Neural cell (in vitro differentiated cells): Measurements from ENCODE around the gene TTC39A. TPM values are rescaled to one million over a fixed set of nuclear protein-coding genes. Genes with fewer than 3 reads are reported as not detected.

Experiments
- H2AFZ ChIP-seq: fragments of 200-600, 300-800 bp; sonication (generic), shearing (Covaris generic); 2 replicates; pipeline ENCODE4 v1.6.0; 2014; ENCODE audit warnings: low read depth, mild to moderate bottlenecking, antibody characterized with exemption, low read length, moderate library complexity
- H3F3A ChIP-seq: fragments of 200-600 bp; shearing (Covaris generic); 2 replicates; pipeline ENCODE4 v1.6.1; 2016; ENCODE audit warnings: mild to moderate bottlenecking, moderate library complexity, mixed read lengths, antibody characterized with exemption, low read length; ENCODE audit not compliant: insufficient read depth, poor library complexity, severe bottlenecking
- H3K27ac ChIP-seq: fragments of 200-600, 300-800 bp; sonication (generic), shearing (Covaris generic); 2 replicates; pipeline ENCODE4 v1.5.1; 2014; ENCODE audit warnings: mild to moderate bottlenecking, low read length, moderate library complexity
- H3K27me3 ChIP-seq: fragments of 300-800, 200-600 bp; sonication (generic), shearing (Covaris generic); 2 replicates; pipeline ENCODE4 v1.6.0; 2014; ENCODE audit warnings: mild to moderate bottlenecking, low read depth, low read length, moderate library complexity; ENCODE audit not compliant: insufficient read depth
- H3K36me3 ChIP-seq: fragments of 300-800, 200-600 bp; sonication (generic), shearing (Covaris generic); 2 replicates; pipeline ENCODE4 v1.5.1; 2014; ENCODE audit warnings: mild to moderate bottlenecking, antibody characterized with exemption, low read length, moderate library complexity; ENCODE audit not compliant: insufficient read depth
- H3K4me2 ChIP-seq: fragments of 300-800, 200-600 bp; sonication (generic), shearing (Covaris generic); 2 replicates; pipeline ENCODE4 v1.6.0; 2014; ENCODE audit warnings: mild to moderate bottlenecking, low read length
- H3K4me3 ChIP-seq: fragments of 300-800, 200-600 bp; sonication (generic), shearing (Covaris generic); 2 replicates; pipeline ENCODE4 v1.5.1; 2014; ENCODE audit warnings: mild to moderate bottlenecking, low read length, moderate library complexity
- H3K79me2 ChIP-seq: fragments of 200-600 bp; shearing (Covaris generic); replicated peaks from 2 replicates; pipeline ENCODE4 v1.6.0; 2014; ENCODE audit warnings: mild to moderate bottlenecking, low read length, moderate library complexity; ENCODE audit not compliant: insufficient read depth
- H3K9ac ChIP-seq: fragments of 300-800, 200-600 bp; sonication (generic), shearing (Covaris generic); 2 replicates; pipeline ENCODE4 v1.6.1; 2016; ENCODE audit warnings: mild to moderate bottlenecking, low read length, mixed read lengths
- H3K9me2 ChIP-seq: fragments of 200-600 bp; shearing (Covaris generic); 2 replicates; pipeline ENCODE4 v1.6.1; 2016; ENCODE audit warnings: mild to moderate bottlenecking, low read length, mixed read lengths; ENCODE audit not compliant: insufficient read depth
- H3K9me3 ChIP-seq: fragments of 200-600, 300-800 bp; sonication (generic), shearing (Covaris generic); 2 replicates; pipeline ENCODE4 v1.6.1; 2016; ENCODE audit warnings: mild to moderate bottlenecking, mixed run types, low read length, moderate library complexity, mixed read lengths
- H4K20me1 ChIP-seq: fragments of 200-600 bp; shearing (Covaris generic); 2 replicates; pipeline ENCODE4 v1.6.1; 2016; ENCODE audit warnings: mild to moderate bottlenecking, mixed run types; ENCODE audit not compliant: insufficient read depth
- EP300 ChIP-seq: fragments of 450-650 bp; conservative IDR thresholded peaks from 2 replicates; pipeline ENCODE4 v1.6.1; 2014; ENCODE audit warnings: antibody characterized with exemption, mild to moderate bottlenecking, moderate library complexity; ENCODE audit not compliant: poor library complexity, severe bottlenecking
- EZH2 ChIP-seq: fragments of 200-600, 300-800 bp; shearing (Covaris generic), sonication (generic); IDR thresholded peaks from 2 replicates; pipeline ENCODE4 v1.6.1; 2014; ENCODE audit warnings: antibody characterized with exemption, low read length, borderline replicate concordance, mild to moderate bottlenecking; ENCODE audit not compliant: insufficient read depth, poor library complexity, severe bottlenecking
- MXI1 ChIP-seq: fragments of 450-650 bp; conservative IDR thresholded peaks from 2 replicates; pipeline ENCODE4 v1.6.1; 2014; ENCODE audit warnings: antibody characterized with exemption, mild to moderate bottlenecking; ENCODE audit not compliant: poor library complexity, severe bottlenecking
- POLR2AphosphoS5 ChIP-seq: IDR thresholded peaks from 2 replicates; pipeline ENCODE4 v1.6.1; 2012
- RAD21 ChIP-seq: fragments of 450-650 bp; conservative IDR thresholded peaks from 2 replicates; pipeline ENCODE4 v1.6.1; 2014; ENCODE audit warnings: antibody characterized with exemption, mild to moderate bottlenecking, moderate library complexity
- SMC3 ChIP-seq: fragments of 450-650 bp; conservative IDR thresholded peaks from 2 replicates; pipeline ENCODE4 v1.6.1; 2014; ENCODE audit warnings: antibody characterized with exemption, mild to moderate bottlenecking, moderate library complexity; ENCODE audit not compliant: poor library complexity
- TAF1 ChIP-seq: IDR thresholded peaks from 2 replicates; pipeline ENCODE4 v1.6.1; 2012; ENCODE audit warnings: low read depth
- polyA plus RNA-seq: library from polyadenylated mRNA; depleted of rRNA; stranded (reverse); fragments of >200 nt; gene quantifications from 2 replicates; pipeline ENCODE4 v1.2.3, GENCODE V29; 2014
- TF ChIP-seq, protein P1 (sequence below): fragments of 450-650 bp; IDR thresholded peaks from 2 replicates; pipeline ENCODE4 v1.5.1; 2014; ENCODE audit warnings: antibody characterized with exemption, mild to moderate bottlenecking, moderate library complexity; ENCODE audit not compliant: poor library complexity, severe bottlenecking
- TF ChIP-seq, protein P2 (sequence below): IDR thresholded peaks from 2 replicates; pipeline ENCODE4 v1.6.1; 2012; ENCODE audit warnings: borderline replicate concordance

TTC39A gene
- polyA plus RNA-seq, 1 donor from 2014 or later: 1.1 TPM

DNA sequence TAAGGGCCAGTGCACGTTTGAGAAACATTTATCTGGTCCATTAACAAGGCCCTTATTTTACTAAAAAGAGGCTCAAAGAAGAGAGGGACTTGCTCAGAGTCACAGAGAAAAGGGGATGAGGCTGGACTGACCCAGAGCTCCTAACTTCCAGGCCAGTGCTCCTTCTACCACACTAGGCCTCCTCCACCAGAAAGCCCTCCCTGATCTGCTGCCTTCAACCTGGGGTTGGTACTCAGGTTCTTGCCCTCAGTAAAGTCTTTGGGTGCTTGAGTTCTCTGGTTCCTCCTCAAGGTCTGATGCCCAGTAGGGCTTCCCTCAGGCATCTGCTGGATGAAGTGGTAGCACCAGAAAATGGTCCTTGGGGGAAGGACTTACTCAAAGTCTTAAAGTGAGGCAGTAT lies 26.0 kb downstream of the TTC39A start:
- H3F3A ChIP-seq: no peaks in the 10 kb centered on the region
- H3K36me3 ChIP-seq: no peaks in the 10 kb centered on the region
- H3K9ac ChIP-seq: no peak overlapping the region
- no peak overlapping the region for H3K4me3 ChIP-seq
- no peak overlapping the region for H2AFZ ChIP-seq
- H3K27me3 ChIP-seq: no peaks in the 10 kb centered on the region
- no peaks in the 10 kb centered on the region for H3K9me2 ChIP-seq
- H3K9me3 ChIP-seq: no peaks in the 10 kb centered on the region
- H4K20me1 ChIP-seq: no peaks in the 10 kb centered on the region
- H3K79me2 ChIP-seq: no peaks in the 10 kb centered on the region
- H3K4me2 ChIP-seq: no peak overlapping the region
- no peak overlapping the region for H3K27ac ChIP-seq
- TF ChIP-seq EP300: no peak

DNA sequence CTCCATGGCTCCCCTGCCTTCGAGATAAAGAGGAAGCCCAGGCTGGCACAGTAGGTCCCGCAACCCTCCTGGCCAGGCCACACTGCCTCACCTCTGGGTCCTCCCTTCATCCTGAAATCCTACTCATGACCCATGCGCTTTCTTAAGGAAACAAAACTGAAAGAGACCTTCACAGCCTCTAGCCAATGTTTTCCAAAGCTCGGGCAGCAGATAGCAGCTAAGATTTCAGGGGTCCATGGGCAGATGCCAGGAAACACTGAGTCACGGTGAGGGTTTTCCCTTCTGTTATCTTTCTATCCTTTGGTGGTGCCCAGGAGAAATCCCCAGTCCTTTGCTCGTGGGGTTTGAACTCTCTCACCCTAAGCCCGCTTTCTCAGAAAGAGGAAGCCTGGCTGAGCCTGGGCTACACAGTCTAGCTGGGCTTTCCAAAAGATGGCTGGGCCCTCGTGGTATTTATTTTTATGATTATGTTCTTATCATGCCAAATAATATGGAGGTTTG lies 26.6 kb downstream of the TTC39A start:
- H3K4me3 ChIP-seq: no peak overlapping the region
- no peaks in the 10 kb centered on the region for H3K27me3 ChIP-seq
- no peaks in the 10 kb centered on the region for H3K36me3 ChIP-seq
- no peaks in the 10 kb centered on the region for H3F3A ChIP-seq
- no peak overlapping the region for H3K9ac ChIP-seq
- H3K4me2 ChIP-seq: no peak overlapping the region
- H4K20me1 ChIP-seq: no peaks in the 10 kb centered on the region
- no peak overlapping the region for H2AFZ ChIP-seq
- H3K79me2 ChIP-seq: no peaks in the 10 kb centered on the region
- no peak for TF ChIP-seq TAF1
- TF ChIP-seq, protein P1, sequence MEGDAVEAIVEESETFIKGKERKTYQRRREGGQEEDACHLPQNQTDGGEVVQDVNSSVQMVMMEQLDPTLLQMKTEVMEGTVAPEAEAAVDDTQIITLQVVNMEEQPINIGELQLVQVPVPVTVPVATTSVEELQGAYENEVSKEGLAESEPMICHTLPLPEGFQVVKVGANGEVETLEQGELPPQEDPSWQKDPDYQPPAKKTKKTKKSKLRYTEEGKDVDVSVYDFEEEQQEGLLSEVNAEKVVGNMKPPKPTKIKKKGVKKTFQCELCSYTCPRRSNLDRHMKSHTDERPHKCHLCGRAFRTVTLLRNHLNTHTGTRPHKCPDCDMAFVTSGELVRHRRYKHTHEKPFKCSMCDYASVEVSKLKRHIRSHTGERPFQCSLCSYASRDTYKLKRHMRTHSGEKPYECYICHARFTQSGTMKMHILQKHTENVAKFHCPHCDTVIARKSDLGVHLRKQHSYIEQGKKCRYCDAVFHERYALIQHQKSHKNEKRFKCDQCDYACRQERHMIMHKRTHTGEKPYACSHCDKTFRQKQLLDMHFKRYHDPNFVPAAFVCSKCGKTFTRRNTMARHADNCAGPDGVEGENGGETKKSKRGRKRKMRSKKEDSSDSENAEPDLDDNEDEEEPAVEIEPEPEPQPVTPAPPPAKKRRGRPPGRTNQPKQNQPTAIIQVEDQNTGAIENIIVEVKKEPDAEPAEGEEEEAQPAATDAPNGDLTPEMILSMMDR: no peak
- no peak for TF ChIP-seq MXI1
- H3K9me3 ChIP-seq: peaks cover 1% of the 10 kb centered on the region
- no peaks in the 10 kb centered on the region for H3K9me2 ChIP-seq
- no peak overlapping the region for H3K27ac ChIP-seq

DNA sequence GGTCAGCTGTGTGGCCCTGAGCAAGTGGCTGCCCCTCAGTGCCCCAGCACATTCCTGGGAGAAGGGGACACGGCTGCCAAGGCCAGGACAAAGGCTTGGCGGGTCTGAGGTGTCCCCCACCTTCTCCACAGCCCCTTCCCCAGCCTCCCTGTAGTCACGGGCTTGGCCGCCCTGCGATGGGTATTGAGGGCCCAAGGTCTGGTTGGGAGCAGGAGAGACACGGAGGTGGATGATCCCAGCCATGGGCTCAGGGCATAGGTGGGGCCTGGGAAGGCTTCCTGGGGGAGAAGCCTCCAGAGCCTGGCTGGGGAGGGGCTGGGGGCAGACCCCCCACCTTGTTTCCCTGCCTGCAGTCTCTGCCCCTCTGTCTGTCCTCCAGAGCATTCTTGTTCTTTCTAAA lies 27.0 kb downstream of the TTC39A start:
- no peak overlapping the region for H3K4me2 ChIP-seq
- H3K9ac ChIP-seq: no peak overlapping the region

More for the DNA sequence above, 27.0 kb downstream of the TTC39A start:
- H4K20me1 ChIP-seq: no peaks in the 10 kb centered on the region
- H2AFZ ChIP-seq: no peak overlapping the region
- H3K9me3 ChIP-seq: peaks cover 4% of the 10 kb centered on the region
- no peaks in the 10 kb centered on the region for H3K79me2 ChIP-seq
- no peaks in the 10 kb centered on the region for H3K27me3 ChIP-seq
- H3K9me2 ChIP-seq: no peaks in the 10 kb centered on the region
- H3K27ac ChIP-seq: no peak overlapping the region
- H3K4me3 ChIP-seq: no peak overlapping the region
- no peaks in the 10 kb centered on the region for H3F3A ChIP-seq
- TF ChIP-seq, protein P2, sequence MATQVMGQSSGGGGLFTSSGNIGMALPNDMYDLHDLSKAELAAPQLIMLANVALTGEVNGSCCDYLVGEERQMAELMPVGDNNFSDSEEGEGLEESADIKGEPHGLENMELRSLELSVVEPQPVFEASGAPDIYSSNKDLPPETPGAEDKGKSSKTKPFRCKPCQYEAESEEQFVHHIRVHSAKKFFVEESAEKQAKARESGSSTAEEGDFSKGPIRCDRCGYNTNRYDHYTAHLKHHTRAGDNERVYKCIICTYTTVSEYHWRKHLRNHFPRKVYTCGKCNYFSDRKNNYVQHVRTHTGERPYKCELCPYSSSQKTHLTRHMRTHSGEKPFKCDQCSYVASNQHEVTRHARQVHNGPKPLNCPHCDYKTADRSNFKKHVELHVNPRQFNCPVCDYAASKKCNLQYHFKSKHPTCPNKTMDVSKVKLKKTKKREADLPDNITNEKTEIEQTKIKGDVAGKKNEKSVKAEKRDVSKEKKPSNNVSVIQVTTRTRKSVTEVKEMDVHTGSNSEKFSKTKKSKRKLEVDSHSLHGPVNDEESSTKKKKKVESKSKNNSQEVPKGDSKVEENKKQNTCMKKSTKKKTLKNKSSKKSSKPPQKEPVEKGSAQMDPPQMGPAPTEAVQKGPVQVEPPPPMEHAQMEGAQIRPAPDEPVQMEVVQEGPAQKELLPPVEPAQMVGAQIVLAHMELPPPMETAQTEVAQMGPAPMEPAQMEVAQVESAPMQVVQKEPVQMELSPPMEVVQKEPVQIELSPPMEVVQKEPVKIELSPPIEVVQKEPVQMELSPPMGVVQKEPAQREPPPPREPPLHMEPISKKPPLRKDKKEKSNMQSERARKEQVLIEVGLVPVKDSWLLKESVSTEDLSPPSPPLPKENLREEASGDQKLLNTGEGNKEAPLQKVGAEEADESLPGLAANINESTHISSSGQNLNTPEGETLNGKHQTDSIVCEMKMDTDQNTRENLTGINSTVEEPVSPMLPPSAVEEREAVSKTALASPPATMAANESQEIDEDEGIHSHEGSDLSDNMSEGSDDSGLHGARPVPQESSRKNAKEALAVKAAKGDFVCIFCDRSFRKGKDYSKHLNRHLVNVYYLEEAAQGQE: no peak
- TF ChIP-seq RAD21 (no peak), SMC3 (no peak), MXI1 (no peak), EP300 (no peak), TAF1 (no peak), EZH2 (no peak), POLR2AphosphoS5 (no peak)
- TF ChIP-seq, protein P1: no peak
- H3K36me3 ChIP-seq: no peaks in the 10 kb centered on the region
